ENCODE measurements around the gene TOR1A.

The TOR1A gene

DNA sequence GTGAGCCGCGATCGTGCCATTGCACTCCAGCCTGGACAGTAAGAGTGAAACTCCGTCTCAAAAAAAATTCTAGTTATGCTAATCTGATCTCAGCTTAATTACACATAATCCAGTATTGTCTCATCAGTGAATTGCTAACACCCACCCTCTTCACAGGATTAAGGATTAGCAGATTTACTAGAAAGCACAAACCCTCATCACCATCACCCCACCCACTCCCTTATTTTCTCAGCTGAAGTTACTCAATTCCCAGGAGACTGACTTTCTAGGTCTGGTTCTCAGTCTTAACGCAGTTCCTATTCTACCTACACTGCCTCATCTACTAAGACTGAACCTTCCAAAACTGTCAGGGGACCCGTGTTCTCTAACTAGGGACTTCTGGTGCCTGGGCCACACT is 12.0 kb downstream of the TOR1A start:
- no peak for DNase-seq (ENCODE audit: low read depth)
- H3K4me3 ChIP-seq (replicated peaks; ENCODE audit: low read depth, low read length): no peak overlapping the region
- TF ChIP-seq, protein P1, sequence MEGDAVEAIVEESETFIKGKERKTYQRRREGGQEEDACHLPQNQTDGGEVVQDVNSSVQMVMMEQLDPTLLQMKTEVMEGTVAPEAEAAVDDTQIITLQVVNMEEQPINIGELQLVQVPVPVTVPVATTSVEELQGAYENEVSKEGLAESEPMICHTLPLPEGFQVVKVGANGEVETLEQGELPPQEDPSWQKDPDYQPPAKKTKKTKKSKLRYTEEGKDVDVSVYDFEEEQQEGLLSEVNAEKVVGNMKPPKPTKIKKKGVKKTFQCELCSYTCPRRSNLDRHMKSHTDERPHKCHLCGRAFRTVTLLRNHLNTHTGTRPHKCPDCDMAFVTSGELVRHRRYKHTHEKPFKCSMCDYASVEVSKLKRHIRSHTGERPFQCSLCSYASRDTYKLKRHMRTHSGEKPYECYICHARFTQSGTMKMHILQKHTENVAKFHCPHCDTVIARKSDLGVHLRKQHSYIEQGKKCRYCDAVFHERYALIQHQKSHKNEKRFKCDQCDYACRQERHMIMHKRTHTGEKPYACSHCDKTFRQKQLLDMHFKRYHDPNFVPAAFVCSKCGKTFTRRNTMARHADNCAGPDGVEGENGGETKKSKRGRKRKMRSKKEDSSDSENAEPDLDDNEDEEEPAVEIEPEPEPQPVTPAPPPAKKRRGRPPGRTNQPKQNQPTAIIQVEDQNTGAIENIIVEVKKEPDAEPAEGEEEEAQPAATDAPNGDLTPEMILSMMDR (IDR thresholded peaks at IDR 0.05; ENCODE audit: low read length, missing control alignments): no peak

DNA sequence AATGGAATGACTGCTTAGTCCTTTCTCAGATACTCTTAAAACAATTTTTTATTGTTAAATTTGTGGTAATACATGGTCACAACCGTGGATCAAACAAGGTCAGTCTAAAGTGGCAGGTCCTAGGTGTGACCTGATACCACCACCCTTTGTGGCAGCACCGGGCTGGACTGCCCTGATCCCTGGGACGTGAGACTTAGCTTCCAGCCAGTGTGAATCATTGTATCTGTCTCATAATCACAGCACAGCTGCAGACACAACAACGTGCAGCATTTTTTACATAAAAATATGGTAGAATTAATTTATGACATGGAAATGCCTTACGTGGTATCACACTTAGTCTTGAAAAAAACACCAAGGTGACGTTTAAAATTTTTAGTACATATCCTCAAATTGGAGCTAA is 13.1 kb downstream of the TOR1A start:
- DNase-seq (ENCODE audit: low read depth): no peak
- no peak overlapping the region for H3K4me3 ChIP-seq (replicated peaks; ENCODE audit: low read depth, low read length)
- TF ChIP-seq, protein P1 (IDR thresholded peaks at IDR 0.05; ENCODE audit: low read length, missing control alignments): no peak

DNA sequence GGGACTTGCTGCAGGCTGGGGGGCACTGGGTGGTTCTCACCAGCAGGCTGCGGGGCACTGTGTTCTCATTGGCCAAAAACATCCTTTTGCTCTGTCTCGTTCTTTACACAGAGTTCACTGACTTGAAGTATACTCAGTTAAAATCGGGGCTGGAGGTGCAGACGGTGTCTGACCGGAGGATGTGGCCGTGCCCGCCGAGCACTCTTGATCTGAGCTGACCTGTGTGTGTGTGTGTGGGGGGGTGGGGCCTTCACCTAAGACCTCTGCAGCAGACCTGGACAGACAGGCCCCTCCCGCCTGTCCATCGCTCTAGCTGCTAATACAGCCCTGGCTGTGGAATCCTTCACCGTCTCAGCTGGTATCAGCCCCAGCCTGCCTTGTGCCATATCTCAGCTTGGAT is 13.8 kb downstream of the TOR1A start:
- no peak overlapping the region for H3K4me3 ChIP-seq (replicated peaks; ENCODE audit: low read depth, low read length)
- TF ChIP-seq, protein P1 (IDR thresholded peaks at IDR 0.05; ENCODE audit: low read length, missing control alignments): no peak
- no peak for DNase-seq (ENCODE audit: low read depth)

DNA sequence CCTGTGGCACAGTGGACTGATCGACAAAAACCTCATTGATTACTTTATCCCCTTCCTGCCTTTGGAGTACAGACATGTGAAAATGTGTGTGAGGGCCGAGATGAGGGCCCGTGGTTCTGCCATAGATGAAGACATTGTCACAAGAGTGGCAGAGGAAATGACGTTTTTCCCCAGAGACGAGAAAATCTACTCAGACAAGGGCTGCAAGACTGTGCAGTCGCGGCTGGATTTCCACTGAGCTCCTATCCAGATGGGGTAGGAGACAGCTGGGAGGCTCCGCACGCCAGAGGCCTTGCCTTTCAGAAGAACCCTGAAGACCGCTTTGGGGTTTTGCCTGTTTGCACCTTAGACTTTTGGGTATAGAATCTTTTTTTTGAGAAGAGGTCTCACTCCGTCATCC is 14.6 kb downstream of the TOR1A start:
- DNase-seq (ENCODE audit: low read depth): no peak
- no peak overlapping the region for H3K4me3 ChIP-seq (replicated peaks; ENCODE audit: low read depth, low read length)
- TF ChIP-seq, protein P1 (IDR thresholded peaks at IDR 0.05; ENCODE audit: low read length, missing control alignments): no peak

DNA sequence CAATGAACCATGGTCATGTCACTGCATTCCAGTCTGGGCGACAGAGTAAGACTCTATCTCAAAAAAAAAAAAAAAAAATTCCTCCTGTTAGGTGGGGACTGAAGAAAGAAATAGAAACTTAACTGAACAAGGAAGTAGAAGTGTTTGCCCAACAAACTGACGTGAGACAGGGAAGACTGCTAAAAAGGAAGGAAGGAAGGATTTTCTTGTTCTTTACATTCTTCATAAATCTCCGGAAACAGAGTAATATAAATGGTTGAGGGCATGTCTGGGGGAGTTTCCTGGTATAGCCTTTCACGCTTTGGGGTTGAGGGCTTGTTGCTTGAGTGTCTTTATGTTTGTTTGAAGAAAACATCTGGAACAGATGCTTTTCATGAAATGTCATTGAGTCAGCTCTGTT is 17.9 kb downstream of the TOR1A start:
- no peak for DNase-seq (ENCODE audit: low read depth)
- TF ChIP-seq, protein P1 (IDR thresholded peaks at IDR 0.05; ENCODE audit: low read length, missing control alignments): no peak
- H3K4me3 ChIP-seq (replicated peaks; ENCODE audit: low read depth, low read length): no peak overlapping the region

DNA sequence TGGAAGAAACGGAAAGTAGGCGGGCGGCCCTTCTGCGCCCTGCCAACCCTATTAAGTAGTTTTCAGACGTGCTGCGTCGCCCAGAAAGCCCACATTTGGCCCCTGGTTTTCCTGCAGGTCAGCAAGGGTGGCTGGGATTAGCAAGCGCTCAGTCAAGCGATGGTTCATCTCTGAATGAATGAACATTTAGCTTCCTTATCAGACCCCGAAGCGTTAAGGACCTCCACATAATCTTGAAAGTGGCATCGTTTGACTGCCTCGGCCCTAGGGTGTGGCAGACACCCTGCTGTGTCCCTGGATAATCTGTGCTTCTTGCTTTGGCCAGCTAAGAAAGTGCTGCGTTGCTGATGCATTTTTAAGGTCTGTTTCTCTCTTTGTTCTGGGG is 20.3 kb downstream of the TOR1A start:
- TF ChIP-seq, protein P1 (IDR thresholded peaks at IDR 0.05; ENCODE audit: low read length, missing control alignments): no peak
- no peak for DNase-seq (ENCODE audit: low read depth)
- peak overlapping the region; percentile 73 for H3K4me3 ChIP-seq (replicated peaks; ENCODE audit: low read depth, low read length)

DNA sequence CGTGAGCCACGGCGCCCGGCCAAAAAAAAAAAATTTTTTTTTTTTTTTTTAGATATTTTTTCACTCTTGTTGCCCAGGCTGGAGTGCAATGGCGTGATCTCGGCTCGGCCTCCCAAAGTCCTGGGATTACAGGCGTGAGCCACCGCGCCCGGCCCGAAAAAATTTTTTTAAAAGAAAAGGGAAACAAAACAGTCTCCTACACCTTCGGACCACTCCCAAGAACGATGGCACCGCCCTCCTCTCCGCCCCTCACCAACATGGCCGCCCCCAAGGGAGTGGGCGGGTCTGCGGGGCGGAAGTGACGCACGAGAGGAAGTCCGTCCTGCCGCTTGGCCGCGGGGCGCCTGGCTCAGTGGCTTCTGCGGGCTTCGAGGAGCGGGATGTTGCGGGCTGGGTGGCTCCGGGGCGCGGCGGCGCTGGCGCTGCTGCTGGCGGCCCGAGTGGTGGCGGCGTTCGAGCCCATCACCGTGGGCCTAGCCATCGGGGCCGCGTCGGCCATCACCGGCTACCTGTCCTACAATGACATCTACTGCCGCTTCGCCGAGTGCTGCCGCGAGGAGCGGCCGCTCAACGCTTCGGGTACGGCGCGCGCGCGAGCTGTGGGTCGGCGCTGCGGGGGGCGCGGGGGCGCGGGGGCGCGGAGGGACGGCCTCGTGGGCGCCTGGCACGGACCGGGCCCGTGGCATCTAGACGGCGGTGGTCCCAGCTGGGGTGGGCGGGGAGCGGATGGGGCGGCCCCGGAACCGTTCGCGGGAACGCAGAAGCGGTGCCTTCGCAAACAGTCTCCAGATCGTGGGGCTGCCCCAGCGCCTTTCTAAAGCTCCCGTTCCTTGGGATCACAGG is 20.9 kb downstream of the TOR1A start, which contains the start of gene TOR1B:
Gene TOR1B (plus strand): TSS at position 352 of the 843 bp plus-strand sequence. CDS start 29 bp downstream, at position 381.
- peak; percentile 93 for DNase-seq (ENCODE audit: low read depth)
- TF ChIP-seq, protein P1 (IDR thresholded peaks at IDR 0.05; ENCODE audit: low read length, missing control alignments): no peak
- H3K4me3 ChIP-seq (replicated peaks; ENCODE audit: low read depth, low read length): peak within 1 kb of the TSS; percentile 73
